HG02970 (cell line): ENCODE data around the gene STK4.
"Not testable (repeated sequence)": the region's sequence is repeated elsewhere in the genome, so short reads cannot be mapped to it uniquely, and the experiment has no call there.

ENCODE experiments used
- ATAC-seq: cut with Tn5 transposase; IDR thresholded peaks from one replicate; pipeline ENCODE4 v1.9.1; 2021; ENCODE audit warnings: mild to moderate bottlenecking, moderate library complexity, moderate number of reproducible peaks; ENCODE audit not compliant: unreplicated experiment, low FRiP score

The STK4 gene

DNA sequence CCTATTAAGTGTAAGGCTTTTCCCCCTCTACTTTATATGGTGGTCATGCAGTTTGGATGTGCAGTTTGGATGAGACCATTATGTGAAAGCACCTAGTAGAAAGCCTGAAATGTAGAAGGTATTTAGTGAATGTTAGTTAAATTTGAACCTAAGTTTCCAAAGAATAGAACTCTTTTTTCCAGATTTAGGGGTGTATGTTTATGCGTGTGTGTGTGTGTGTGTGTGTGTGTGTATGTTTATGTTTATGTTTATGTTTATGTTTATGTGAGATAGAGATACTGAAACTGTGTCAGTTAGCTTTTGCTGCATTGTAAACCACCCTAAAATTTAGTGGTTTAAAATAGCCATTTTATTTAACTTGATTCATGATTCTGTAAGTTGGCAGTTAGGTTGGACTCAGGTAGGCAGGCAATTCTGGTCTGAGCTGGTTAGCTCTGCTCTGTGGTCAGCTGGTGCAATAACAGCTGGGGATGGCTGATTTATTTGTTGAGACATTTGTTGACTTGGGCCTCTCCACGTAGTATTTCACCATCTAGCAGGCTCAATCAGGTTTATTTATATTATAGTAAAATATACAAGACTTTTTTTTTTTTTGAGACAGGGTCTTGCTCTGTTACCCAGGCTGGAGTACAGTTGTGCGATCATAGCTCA is 54.0 kb downstream of the STK4 start:
- no peak for ATAC-seq

DNA sequence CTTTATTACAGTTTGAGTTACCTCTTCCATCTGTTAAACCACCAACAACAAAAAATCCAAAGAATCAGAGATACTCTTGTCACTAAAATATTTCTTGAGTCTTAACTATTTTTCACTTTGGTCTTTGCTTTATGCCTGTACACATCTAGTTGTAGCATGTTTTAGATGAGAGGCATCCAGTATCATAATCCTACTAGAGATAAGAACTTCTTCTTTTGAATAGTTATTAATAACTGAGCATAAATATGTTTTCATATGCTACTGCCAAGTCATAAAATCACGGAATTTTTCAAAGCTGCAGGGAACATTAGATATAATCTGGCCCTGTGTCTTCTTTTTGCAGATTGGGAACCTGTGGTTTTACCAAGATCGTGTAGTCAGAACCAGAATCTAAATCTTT is 55.3 kb downstream of the STK4 start:
- ATAC-seq, result no peak

DNA sequence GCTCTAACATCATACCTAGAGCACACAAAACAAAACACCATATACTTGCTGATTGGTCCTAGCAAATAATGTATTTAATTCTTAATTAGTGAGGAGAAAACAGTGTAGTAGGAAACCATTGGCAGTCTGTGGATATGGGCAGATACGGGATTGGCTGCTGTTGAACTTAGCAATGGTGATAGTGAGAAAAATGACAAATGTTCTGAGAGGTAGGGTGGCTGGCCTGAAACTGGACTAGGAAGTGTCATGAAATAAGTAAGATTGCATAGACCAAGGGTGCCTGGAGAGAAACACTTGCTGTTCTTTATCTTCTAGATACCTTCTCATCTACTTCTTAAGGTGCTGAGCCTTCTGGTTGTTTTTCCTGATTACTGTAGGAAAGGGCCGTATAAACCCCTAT is 56.8 kb downstream of the STK4 start:
- not testable (repeated sequence) for ATAC-seq

DNA sequence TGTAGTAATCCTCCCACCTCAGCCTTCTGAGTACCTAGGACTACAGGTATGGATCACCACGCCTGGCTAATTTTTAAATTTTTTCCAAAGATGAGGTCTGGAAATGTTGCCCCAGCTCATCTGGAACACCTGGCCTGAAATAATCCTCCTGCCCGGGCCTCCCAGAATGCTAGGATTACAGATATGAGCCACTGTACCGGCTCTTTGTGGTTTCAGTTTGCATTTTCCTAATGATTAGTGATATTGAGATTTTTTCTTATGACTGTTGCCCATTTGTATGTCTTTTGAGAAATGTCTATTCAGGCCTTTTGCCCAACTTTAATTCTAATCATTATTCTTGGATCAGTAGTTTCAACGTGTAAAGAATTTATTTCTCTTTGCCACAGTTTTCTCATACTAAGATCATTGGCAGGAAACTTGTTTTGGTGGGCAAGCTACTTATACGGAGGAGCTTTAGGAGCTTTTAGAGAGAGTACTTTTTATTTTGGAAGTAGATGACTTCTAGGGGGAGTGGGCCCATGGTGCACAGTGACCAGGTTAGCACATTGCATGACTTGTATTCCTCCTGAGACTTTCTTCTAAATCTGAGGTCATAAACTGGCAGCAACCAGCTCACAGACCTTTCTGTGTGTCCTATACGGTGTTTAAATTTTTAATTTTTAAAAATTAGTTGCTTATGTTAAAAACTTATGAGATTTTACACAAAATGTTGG is 62.3 kb downstream of the STK4 start:
- ATAC-seq, result no peak

DNA sequence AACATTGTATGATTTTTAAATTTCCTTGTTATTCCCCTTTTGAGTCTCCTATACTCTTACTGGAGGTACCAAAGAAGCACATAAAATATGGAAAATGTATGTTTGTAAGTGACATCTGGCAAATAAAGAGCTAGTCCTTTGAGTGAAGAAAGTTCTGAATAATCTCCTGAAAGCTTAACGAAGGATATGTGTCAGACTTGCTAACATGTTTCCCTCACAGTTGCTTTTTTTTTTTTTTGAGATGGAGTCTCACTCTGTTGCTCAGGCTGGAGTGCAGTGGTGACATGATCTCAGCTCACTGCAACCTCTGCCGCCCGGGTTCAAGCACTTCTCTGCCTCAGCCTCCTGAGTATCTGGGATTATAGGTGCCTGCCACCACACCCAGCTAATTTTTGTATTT is 63.6 kb downstream of the STK4 start:
- no peak for ATAC-seq

DNA sequence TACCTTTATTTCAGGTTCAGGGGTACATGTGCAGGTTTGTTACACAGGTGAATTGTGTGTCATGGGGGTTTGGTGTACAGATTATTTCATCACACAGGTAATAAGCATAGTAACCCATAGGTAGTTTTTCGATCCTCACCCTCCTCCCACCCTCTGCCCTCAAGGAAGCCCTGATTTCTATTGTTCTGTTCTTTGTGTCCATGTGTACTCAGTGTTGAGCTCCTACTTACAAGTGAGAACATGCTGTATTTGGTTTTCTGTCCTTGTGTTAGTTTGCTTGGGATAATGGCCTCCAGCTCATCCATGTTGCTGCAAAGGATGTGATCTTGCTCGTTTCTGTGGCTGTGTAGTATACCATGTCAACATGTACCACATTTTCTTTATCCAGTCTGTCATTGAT is 66.0 kb downstream of the STK4 start:
- no peak for ATAC-seq

DNA sequence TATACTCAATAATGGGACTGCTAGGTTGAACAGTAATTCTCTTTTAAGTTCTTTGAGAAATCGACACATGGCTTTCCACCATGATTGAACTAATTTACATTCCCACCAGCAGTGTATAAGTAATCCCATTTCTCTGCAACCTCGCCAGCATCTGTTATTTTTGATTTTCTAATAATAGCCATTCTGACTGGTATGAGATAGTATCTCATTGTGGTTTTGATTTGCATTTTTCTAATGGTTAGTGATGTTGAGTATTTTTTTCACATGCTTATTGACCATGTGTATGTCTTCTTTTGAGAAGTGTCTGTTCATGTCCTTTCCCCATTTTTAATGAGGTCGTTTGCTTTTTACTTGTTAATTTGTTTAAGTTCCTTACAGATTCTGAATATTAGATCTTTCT is 66.5 kb downstream of the STK4 start:
- ATAC-seq, result no peak

DNA sequence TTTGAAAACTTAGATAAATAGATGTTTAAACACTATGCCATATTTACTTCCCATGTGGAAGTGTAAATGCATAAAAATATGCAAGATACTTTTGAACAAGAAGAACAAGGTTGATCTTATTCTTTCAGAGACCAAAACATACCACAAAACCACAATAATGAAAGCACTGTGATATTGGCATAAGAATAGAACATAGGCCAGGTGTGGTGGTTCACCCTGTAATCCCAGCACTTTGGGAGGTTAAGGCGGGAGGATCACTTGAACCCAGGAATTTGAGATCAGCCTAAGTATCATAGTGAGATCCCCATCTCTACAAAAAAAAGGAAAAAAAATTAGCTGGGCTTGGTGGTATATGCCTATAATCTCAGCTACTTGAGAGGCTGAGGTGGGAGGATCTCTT is 68.1 kb downstream of the STK4 start:
- ATAC-seq, result no peak

DNA sequence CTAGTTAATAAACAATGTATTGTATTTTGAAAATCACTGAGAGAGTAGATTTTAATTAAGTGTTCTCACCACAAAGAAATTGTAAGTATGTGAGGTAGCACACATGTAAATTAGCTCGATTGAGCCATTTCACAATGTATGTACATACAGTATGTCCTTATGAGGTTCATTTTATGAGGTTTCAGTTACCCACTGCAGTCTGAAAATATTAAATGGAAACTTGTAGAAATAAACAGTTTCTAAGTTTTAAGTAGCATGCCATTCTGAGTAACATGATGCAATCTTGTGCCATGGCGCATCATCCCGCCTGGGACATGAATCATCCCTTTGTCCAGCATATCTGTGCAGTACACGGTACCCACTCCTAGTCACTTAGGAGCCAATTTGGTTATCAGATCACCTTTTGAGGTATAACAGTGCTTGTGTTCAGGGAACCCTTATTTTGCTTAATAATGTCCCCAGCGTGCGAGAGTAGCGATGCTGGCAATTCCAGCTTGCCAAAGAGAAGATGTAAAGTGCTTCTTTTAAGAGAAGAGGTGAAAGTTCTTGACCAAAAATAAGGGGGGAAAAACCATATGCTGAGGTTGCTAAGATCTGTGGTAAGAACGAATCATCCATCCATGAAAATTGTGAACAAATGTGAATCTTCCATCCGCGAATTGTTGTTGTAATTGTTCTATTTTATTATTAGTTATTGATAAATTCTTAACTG is 69.9 kb downstream of the STK4 start:
- no peak for ATAC-seq

DNA sequence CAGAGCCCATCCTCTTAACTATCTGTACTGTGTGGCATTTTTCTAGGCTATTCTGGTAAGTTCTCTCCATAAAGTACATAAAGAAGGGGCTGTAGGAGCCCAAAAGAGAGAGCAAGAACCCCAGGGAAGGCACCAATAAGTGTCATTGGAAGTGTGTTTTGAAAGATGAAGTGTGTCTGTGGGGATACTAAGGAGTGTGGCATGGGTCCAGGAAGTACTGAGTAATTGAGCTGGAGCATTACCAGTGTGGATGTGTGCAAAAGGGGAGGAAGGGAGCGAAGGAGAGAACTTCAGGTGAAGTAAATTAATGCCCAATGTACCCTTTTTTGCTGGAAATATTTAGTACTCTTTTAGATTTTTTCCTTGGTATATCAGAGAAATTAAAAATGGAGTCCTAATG is 70.7 kb downstream of the STK4 start:
- ATAC-seq, result no peak

DNA sequence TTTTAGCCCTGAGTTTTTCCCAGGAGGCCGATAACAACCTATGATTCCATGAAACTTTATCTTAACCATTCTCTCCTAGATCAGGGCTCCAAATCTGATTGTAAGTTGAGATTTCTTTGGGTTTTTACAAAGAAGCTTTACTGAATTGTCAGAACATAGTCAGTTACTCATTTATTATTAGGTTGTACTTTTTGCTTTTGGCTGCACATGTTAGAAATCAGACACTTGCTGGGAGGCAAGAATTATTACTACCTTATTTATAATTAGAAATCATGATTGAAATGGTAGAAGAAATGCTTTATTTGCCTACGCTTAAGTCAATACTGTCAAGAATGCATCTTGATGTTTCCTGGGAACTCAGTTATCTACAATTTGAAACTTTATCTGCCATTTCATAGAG is 71.3 kb downstream of the STK4 start:
- ATAC-seq, result no peak

DNA sequence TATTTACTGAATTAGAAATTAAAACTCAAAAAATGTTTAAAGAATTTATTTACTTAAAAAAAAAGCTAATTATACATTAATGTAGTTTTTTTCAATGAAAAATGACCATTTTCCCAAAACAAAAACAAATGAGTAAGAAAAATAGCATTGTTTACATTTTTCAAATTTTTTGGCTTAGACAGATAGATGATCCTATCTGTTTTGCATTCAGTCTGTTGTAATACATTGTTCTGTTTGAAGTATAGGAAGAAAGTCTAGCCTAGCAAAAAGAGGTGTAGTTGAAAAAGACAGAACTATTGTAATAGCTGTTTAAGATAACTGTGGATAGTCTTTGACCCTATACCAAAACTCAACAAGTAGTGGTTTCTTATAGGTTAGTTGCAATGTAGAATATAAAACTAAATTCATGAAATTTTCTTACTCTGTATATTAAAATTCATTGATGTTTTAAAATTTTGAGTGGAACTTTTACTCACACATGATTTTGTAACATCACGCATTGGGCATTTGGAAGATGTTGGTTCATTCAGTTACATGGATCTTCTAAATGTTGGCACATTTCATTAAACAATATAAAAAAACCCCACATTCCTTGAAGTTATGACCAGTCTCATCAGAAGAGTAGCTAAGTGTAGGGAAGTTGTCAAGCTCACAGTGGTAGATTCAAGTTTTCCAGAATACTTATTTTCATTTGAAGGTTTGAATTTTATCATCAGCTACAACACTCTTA is 72.6 kb downstream of the STK4 start:
- no peak for ATAC-seq

DNA sequence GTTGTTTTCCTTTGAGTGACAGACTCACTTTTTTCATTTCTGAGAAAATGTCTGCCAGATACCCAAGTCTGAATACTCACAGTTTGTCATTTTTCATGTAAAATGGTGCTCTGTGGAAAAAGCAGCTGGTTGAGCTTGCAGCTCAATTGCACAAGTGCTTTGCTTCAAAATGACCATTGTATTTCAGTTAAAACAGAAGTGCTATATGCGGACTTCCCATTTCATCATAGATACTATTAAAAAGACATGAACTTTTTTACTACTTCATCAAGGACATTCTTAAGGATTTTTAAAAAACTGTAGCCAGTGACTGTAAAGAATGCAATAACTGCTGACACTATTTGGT is 73.1 kb downstream of the STK4 start:
- ATAC-seq, result no peak

DNA sequence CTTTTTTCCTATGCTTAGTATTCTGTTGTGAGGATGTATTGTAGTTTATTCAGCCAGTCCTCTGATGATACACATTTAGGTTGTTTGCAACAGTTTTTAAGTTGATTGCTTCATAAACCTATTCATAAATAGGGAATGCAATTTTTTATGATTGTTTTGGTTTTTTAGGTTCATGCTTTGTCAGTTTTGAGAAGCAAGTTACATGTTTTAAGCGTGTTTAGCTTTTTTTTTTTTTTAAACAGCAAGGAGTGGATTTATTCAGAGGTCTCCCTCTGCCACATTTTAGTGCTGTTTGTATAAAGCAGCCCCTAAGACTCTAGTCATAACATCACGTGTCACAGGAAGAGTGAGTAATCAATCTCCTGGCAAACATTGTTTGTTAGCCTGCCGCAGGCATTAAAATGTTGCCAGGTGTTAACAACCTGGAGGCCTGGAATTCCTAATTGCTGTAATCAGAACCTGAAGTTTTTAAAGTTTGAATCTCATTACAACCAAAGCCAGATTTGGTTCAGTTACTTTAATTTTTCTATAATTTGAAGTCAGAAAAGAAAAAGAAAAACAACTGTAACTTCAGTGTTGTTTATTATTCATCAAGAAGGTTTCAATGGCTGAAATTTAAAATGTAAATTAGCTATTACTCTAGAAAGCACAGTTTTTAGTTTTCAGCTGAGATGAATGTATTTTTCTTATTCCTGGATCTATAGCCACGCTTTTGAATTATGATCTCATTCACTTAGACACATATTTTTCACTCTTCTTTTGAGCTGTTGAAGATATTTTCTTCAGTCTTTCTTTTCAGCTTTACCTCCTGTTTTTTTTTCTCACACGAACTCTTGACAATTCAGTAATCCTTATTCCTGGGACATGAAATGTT is 75.4 kb downstream of the STK4 start:
- no peak for ATAC-seq

DNA sequence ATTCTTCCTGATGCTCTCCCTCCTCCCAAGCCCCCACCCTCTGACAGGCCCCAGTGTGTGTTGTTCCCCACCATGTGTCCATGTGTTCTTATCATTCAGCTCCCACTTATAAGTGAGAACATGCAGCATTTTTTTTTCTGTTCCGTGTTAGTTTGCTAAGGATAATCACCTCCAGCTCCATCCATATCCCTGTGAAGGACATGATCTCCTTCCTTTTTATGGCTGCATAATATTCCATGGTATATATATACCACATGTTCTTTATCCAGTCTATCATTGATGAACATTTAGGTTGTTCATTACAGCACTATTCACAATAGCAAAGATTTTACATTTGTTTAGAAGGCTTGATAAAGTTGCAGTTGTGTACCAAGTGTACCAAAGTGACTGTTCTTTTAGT is 76.7 kb downstream of the STK4 start:
- ATAC-seq, result no peak

DNA sequence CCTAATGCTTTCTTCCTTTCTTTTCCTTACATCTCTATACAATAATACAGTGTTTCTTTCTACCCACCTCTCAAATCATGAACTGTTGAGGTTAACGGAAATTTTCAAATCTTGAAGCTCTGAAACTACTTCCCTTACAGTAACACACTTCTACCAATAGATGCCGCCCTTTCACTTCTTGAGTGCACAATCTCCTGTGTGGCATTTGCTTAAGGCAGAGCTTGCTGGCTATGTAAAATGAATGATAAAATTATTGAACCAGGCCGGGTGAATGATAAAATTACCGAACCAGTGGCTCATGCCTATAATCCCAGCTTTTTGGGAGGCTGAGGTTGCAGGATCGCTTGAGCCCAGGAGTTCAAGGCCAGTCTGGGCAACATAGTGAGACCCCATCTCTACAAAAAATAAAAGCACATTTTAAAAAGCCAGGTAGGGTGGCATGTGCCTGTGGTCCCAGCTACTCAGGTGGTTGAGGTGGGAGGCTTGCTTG is 77.8 kb downstream of the STK4 start:
- ATAC-seq, result no peak

DNA sequence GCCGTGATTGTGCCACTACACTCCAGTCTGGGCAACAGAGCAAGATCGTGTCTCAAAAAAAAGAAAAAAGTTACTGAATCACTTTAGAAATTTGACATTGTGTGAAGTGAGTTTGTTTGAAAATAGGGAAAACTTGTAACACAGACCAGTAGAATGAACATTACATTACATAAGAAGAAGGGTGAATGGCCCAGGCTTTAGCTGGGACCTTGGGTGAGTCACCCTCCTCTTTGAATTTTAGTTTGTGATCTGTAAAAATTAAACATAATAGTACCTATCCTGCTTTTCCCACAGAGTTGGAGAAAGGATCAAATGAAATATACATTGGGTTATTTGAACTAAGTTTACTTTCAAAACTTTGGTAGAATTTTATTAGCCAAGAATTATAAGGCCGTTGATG is 78.3 kb downstream of the STK4 start:
- ATAC-seq, result no peak

DNA sequence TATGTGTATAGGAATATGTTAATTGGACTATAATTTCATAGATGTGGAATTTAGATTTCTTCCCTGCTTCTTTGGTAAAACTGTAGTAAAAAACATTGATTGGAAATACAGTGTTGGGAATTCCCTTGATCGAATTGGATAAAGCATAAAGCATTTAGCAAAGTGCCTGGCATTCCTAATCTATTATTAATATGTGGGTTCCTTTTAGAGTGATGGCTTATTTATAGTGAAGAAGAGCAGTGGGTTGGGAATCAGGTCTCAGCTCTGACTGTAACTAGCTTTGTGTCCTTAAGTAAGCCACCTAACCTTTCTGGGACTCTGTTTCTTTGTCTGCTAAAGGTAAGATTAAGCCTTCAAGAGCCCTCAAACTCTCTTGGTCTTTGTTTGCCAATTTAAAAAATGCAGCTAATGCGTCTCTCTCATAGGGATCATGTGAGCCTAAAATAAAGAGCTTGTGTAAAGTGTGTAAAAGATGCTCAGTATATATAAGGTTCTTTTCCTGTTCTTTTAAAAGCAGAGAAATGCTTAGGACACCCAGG is 81.3 kb downstream of the STK4 start:
- ATAC-seq, result no peak

DNA sequence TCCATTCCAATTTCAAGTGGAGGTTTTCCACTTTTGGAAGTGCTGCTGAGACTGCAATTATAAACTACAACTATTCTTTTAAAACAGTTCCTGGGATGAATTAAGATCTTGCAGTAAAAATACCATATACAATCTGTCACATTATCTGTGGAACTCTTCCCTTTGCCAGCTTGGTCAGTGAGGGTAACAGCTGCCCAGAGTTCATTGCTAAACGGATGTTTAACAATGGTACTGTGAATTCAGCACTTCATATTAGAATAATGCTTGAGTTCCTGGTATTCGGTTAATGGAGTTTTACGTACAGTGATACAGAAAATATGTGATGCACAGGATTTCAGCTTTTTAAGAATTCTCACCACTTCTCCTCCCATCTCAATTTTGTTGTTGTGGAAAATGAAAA is 83.1 kb downstream of the STK4 start:
- no peak for ATAC-seq

DNA sequence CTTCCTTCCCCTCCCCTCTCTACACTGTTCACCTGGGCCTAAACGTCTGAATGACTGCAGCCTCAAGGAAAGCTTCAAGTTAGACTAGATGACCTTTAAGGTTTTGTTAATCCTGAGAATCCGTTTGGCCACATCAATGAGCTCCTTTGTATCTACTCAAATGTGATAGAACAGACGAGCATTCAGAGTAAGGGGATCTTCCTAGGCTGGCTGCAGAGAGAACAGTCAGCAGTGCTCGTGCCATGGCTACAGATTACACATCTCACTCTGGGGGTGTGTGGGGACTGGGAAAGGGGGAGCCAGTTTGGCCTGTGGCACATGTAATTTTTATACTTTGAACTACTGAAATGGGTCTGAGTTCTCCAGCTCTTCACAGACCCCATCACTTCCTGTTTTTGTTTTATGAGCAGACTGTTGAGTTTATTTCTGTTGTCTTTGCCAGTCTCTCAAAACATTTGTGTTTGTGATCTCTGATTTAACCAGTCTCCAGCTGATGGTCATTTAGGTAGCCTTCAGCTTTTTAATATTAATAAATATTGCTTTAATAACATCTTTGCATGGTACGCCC is 83.7 kb downstream of the STK4 start:
- ATAC-seq, result no peak
